ENCODE results near the gene ZNF326. TPM values are rescaled to one million over a fixed set of nuclear protein-coding genes. Genes with fewer than 3 reads are reported as not detected.

ZNF326 gene
- total RNA-seq, 1 experiment from 2014 or later = 60.1 TPM

DNA sequence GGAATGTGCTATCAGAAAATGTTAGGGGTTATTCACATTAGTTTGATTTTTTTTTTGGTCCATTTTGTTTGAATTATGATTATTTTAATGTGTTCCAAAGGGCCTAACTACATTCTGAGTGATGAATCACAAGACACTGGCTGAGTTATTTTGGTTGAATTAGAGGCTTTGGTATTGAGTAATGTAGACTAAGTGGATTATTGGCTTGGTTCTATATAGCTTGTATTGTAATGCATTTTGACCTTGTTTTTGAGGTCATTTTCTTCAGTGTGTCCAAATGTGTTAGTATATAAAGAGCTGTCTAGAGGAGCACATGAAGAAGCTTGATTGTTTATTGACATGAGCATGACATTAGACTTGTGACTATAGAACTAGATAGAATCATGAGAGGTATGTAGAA, 3.4 kb downstream of the ZNF326 start:
- BruUV-seq (replicated peaks) = no TSS peak
- H3K27me3 ChIP-seq (replicated peaks; ENCODE audit: insufficient read depth, low read depth, low read length, poor library complexity) = no peaks in the 10 kb centered on the region
- CTCF ChIA-PET = no interaction called here
- H3K9me3 ChIP-seq (ENCODE audit: low read depth, low read length, poor library complexity, severe bottlenecking) = no peaks in the 10 kb centered on the region
- H3K27ac ChIP-seq (ENCODE audit: low read depth, low read length, poor library complexity, severe bottlenecking) = peak overlapping the region; percentile 13
- POLR2A ChIA-PET (ENCODE audit: low non-redundant PET) = no interaction called here
- peaks cover 46% of the 10 kb centered on the region for H3K4me1 ChIP-seq (ENCODE audit: insufficient read depth, low read length, poor library complexity, severe bottlenecking)
- peak; percentile 24 for DNase-seq (ENCODE audit: low spot score)
- peak overlapping the region; percentile 73 for H3K4me3 ChIP-seq (ENCODE audit: low read depth, low read length, poor library complexity, severe bottlenecking)
- no peak for TF ChIP-seq EZH2 (IDR thresholded peaks at IDR 0.05; ENCODE audit: borderline replicate concordance, low read depth, low read length, poor library complexity, severe bottlenecking)
- TF ChIP-seq, protein P1, sequence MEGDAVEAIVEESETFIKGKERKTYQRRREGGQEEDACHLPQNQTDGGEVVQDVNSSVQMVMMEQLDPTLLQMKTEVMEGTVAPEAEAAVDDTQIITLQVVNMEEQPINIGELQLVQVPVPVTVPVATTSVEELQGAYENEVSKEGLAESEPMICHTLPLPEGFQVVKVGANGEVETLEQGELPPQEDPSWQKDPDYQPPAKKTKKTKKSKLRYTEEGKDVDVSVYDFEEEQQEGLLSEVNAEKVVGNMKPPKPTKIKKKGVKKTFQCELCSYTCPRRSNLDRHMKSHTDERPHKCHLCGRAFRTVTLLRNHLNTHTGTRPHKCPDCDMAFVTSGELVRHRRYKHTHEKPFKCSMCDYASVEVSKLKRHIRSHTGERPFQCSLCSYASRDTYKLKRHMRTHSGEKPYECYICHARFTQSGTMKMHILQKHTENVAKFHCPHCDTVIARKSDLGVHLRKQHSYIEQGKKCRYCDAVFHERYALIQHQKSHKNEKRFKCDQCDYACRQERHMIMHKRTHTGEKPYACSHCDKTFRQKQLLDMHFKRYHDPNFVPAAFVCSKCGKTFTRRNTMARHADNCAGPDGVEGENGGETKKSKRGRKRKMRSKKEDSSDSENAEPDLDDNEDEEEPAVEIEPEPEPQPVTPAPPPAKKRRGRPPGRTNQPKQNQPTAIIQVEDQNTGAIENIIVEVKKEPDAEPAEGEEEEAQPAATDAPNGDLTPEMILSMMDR (conservative IDR thresholded peaks at IDR 0.05; ENCODE audit: low read depth, low read length) = no peak
- peaks cover 14% of the 10 kb centered on the region for H3K36me3 ChIP-seq (ENCODE audit: insufficient read depth, low read length, poor library complexity, severe bottlenecking)
- intact Hi-C loops (cut with micrococcal nuclease; ENCODE audit: unreplicated experiment) = loop anchor here (10.0 kb wide), 1 partner anchor 474 kb away; the partner anchor contains the start of gene LRRC8B

DNA sequence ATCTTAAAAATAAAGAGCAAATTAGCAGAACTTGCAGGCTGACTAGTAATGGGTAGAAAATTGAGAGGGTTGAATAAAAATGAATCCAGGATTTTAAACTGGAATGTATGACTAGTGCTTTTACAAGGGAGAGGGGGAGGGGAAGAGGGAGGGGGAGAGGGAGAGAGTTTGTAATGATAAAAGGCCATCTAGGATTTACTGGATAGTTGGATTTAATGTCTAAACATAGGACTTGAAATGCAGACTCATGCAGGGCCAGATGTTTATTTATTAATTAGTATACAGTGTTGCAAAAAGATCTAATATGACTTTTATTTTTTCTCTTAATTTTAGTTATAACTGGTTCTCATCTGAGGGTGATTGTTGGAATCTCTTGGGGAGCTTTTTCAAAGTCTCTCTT, 4.3 kb downstream of the ZNF326 start:
- no TSS peak for BruUV-seq (replicated peaks)
- CTCF ChIA-PET = no interaction called here
- Histone ChIP-seq H3K27ac (ENCODE audit: low read depth, low read length, poor library complexity, severe bottlenecking) (peak overlapping the region; percentile 8), H3K36me3 (ENCODE audit: insufficient read depth, low read length, poor library complexity, severe bottlenecking) (peaks cover 14% of the 10 kb centered on the region), H3K4me1 (ENCODE audit: insufficient read depth, low read length, poor library complexity, severe bottlenecking) (peaks cover 50% of the 10 kb centered on the region), H3K27me3 (replicated peaks; ENCODE audit: insufficient read depth, low read depth, low read length, poor library complexity) (no peaks in the 10 kb centered on the region), H3K4me3 (ENCODE audit: low read depth, low read length, poor library complexity, severe bottlenecking) (no peak overlapping the region), H3K9me3 (ENCODE audit: low read depth, low read length, poor library complexity, severe bottlenecking) (no peaks in the 10 kb centered on the region)
- POLR2A ChIA-PET (ENCODE audit: low non-redundant PET) = no interaction called here
- TF ChIP-seq, protein P1 (conservative IDR thresholded peaks at IDR 0.05; ENCODE audit: low read depth, low read length) = no peak
- TF ChIP-seq EZH2 (IDR thresholded peaks at IDR 0.05; ENCODE audit: borderline replicate concordance, low read depth, low read length, poor library complexity, severe bottlenecking) = no peak
- DNase-seq (ENCODE audit: low spot score) = no peak
- intact Hi-C loops (cut with micrococcal nuclease; ENCODE audit: unreplicated experiment) = loop anchor here (10.0 kb wide), 1 partner anchor 474 kb away; the partner anchor contains the start of gene LRRC8B

DNA sequence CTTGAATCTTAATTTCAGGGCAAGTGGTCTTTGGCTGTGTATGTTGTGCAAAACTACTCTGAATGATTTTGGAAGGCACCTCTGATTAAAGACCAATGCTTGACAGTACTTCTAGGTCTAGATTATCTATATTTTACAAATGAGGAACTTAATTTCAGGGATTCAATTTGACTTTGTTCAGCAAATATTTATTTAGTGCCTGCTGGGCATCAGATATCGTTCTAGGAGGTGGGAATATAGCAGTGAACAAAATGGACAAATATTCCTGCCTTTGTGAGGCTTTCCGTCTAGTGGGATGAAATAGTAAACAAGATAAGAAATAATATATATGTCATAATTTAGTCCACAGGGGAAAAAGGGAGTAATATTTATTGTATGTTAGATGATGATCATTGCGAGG, 4.7 kb downstream of the ZNF326 start:
- Histone ChIP-seq H3K4me1 (ENCODE audit: insufficient read depth, low read length, poor library complexity, severe bottlenecking) (peaks cover 46% of the 10 kb centered on the region), H3K27ac (ENCODE audit: low read depth, low read length, poor library complexity, severe bottlenecking) (peak overlapping the region; percentile 8), H3K36me3 (ENCODE audit: insufficient read depth, low read length, poor library complexity, severe bottlenecking) (peaks cover 16% of the 10 kb centered on the region), H3K27me3 (replicated peaks; ENCODE audit: insufficient read depth, low read depth, low read length, poor library complexity) (no peaks in the 10 kb centered on the region), H3K9me3 (ENCODE audit: low read depth, low read length, poor library complexity, severe bottlenecking) (no peaks in the 10 kb centered on the region), H3K4me3 (ENCODE audit: low read depth, low read length, poor library complexity, severe bottlenecking) (no peak overlapping the region)
- intact Hi-C loops (cut with micrococcal nuclease; ENCODE audit: unreplicated experiment) = loop anchor here (10.0 kb wide), 1 partner anchor 475 kb away; the partner anchor contains the start of gene LRRC8B
- CTCF ChIA-PET = no interaction called here
- no TSS peak for BruUV-seq (replicated peaks)
- DNase-seq (ENCODE audit: low spot score) = no peak
- TF ChIP-seq, protein P1 (conservative IDR thresholded peaks at IDR 0.05; ENCODE audit: low read depth, low read length) = no peak
- no peak for TF ChIP-seq EZH2 (IDR thresholded peaks at IDR 0.05; ENCODE audit: borderline replicate concordance, low read depth, low read length, poor library complexity, severe bottlenecking)
- POLR2A ChIA-PET (ENCODE audit: low non-redundant PET) = no interaction called here
